ENCODE measurements around the gene PLXNA4.

The PLXNA4 gene

DNA sequence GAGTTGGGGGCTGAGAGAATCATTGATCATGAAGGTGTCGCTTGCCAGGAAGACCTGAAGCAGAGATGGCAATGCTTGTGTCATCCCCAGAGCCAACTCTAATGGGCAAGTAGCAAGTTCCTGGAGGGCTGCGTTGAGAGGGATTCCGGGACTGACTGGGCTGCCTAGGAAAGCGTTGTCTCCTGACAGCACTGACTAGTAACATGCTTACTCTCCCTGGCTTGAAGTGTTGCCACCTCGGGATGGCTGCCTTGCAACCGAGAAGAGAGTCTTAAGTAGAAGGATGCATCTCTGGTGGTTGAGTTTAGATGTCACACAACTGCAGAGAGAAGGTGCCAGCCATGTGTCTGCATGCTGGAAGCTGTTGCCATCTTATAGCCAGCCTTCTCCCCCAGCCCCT, 453.4 kb downstream of the PLXNA4 start:
- DNase-seq: no peak

DNA sequence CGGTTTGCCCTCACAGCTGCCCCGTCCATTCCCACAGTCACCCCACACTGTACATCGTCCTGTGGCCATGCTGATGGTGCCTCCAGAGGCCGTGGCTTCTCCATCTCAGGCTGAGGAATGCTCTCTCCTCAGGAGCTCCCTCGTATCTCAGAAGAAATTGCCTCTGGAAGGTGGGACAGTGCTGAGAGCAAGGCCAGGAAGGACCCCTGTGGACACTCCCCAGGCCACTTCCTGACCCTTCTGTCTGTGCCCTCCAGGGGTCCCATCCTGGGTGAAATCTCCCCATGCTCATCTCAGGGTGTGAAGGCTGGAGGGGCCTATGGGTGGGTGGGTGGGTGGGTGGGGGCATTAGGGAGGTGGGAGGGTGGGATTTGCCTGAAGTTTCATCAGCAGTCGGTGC, 454.3 kb downstream of the PLXNA4 start:
- no peak for DNase-seq

DNA sequence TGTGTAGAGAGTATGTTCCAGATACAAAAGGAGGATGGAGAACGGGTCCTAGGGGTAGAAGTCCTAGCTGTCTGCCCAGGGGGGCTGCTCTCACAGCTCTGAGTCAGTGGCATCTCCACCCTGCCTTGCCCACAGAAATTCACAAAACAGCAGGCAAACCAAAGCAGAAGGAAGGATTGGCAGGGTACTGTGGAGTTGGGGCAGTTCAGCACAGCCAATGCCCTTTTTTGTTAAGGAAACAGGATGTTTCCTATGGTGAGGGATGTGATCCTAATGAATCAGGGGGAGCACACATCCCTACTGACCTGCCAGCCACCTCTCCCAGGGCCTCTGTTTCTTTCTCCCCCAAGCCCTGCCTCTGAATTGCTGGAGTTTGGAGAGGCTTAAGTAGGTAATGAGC, 457.6 kb downstream of the PLXNA4 start:
- no peak for DNase-seq

DNA sequence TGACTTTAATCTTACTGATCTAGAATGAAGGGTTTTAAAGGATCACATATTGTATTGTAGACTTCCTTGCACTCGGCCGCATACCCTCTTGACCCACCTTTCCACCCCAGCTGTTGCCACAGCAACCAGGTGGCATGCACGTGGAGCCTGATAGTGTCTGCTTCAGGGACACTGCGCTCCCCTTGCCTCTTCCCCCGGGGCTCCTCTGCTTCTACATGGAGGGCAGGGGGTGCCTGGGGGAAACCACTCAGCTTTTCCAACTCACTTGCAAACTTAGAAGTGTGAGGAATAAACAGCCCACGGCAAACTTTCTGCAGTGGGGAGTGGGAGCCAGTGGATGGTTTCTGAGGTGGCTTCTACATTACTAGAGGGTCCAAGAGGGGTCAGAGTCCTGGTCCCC, 458.6 kb downstream of the PLXNA4 start:
- no peak for DNase-seq

DNA sequence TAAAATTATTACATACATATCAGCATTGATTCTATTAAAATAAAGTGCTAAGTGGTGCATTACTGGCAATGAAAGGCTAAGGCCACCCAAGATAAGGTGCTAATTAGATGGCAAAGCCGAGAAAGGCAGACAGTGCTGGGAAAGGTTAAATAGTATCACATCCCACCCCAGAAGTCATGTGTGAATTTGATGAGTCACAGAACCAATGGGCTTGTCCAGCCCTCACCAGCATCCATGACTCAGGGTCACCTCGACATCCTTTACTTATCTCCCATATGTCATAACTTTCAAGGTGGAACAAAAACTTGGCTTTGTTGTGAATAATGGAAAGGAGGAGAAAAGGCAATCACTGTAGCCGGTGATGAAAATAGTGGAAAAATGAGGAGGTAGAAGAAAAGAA, 459.1 kb downstream of the PLXNA4 start:
- no peak for DNase-seq

DNA sequence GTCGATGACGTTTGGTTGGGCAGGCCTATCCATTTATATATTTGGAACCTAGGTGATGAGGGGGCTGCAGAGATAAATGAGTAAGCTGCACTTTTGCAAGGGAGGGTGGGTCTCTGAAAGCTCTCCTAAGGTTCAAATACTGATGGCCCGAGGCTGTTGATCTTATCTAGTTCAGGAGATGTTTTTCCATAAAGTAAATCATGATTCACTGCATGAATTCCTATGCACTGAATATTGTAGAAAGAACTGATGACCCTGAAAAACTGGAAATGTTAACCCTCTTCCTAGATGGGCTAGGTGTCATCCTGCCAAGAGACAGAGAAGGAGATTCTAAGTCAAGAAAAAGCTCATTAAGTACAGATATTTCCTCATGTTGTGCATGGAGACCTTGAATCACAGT, 459.9 kb downstream of the PLXNA4 start:
- DNase-seq: no peak

DNA sequence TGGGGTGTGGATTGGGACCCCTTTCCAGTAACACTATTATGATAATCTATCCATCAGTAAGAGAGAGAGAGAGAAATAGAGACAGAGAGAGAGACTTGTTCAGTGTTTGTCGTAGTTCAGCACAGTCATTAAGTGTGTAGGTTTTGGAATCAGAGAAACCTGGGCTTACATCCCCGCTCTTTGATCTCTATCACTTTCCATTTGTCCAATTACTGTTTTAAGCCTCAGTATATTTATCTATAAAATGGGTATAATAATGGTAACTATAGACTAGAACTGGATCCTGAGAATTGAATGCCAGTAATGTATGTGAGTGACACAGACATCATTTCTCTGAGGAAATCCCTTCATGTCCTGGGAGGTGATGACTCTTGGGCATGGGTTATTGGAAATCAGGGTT, 460.5 kb downstream of the PLXNA4 start:
- DNase-seq: no peak

DNA sequence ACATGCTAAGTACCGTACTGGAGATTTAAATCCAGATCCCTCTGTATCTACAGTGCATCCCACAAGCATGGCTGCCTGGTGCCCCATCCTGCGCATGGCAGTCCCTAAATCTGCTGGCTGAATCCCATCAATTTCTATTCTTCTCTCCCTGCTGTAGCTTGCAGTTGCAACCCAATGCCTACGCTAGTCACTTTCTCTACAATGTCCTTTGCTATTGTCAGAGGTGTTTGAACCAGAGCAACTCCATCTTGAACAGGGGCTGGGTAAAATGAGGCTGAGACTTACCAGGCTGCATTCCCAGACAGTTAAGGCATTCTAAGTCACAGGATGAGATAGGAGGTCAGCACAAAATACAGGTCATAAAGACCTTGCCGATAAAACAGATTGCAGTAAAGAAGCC, 461.2 kb downstream of the PLXNA4 start:
- no peak for DNase-seq

DNA sequence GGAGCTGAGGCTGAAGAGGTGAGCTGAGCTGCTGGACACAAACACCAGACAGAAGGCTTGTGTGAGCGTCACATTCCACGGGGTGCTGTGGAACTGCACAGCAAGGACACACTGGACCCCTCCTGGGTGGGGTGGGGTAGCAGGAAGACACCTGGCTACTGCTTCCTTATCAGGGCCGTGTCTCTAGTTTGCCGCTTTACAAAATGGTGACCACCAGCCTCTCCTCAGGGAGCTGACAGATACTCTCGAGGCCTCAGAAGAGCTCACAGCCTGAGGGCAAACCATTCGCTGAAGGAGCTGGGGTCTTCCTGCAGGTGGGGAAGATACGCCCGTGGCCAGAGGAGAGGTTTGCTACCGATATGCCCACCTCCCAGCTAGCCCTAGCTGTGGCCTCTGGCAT, 461.9 kb downstream of the PLXNA4 start:
- no peak for DNase-seq

DNA sequence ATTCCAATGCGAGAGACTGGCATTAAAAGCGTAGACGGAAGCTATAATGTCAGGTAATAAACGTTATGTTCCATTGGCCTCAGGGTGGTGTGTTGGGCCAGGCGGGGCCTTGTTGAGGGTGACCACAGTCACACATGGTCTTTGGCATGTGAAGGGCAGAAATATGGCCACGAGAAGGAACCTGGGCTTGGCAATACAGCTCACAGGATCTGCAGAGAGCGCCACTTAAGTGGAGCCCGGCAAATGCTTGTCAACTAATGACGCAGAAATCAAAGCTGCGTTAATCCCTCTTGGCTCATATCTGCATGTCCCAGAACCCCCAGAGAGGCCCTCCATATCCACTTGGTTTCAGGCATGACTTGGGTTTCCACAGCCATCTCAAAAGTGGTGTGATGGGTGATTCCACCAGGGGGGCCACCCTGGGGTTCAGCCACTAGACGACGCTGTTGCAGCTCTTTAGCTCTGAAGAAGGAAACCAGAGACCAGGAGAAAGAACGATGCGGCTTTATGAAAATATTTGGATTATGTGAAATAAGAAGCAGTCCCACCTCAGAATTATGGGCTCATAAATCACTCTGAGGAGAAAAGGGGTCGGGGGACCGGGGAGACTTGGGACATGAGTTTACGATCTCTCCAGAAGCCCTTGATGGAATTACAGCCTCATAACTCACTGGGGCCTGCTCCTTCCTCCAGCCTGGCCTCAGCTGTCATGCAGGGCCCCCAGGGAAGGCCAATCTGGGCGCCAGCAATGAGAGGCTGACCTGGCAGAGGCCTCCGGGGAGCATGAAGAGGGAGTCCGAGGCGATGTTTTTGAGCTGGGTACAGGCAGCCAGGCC, 462.5 kb downstream of the PLXNA4 start:
- DNase-seq: no peak

DNA sequence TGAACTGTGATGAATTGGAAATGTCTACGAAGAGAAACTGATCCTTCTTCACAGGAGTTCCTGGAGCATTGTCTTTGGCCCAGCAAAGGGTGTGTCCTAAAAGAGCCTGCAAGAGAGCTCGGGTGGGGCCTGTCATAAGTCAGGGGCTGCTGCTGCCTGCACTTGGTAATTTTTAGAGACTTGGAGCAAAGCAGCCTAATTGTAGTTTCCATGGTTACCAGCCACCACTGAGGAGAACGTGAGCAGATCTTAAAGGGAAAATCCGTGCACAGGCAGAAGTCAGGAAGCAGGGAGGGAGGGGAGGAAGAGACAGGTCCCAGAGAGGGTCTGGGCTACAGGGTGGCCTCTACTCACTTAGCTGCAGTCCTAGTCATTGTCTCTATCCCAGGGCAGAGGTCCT, 463.6 kb downstream of the PLXNA4 start:
- no peak for DNase-seq

DNA sequence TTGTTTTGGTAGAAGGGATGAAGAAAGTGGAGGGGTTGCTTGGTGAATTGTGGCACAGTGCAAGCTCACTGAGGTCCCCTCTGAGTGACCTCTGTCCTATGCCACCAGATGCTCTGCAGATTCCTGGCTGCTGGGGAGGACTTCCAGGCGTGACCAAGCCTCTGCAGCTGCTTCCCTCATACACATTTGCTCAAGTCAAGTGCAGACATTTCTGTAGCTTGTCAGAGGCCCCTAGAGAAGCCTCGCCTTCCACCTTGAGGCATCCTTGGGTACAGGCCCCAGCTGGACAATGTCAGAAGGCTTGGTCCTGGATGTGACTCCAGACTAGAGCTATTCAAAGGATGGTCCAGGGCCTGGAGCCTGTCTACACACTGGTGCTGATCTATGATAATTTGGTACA, 464.2 kb downstream of the PLXNA4 start:
- DNase-seq: no peak

DNA sequence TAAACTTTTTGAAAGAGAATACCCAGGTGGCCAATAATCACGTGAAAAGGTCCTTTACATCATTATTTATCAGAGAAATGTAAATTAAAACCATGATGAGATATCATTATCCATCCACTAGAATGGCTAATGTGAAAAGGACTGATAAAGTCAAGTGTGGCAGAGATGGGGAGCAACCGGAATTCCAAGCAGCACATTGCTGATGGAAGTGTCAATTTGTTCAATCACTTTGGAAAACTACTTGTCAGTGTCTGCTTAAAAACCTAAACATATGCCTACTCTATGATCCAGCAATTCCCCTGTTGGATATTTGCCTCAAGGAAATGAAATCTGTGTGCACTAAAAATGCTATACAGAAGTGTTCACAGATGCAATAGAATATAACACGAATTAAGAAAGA, 465.6 kb downstream of the PLXNA4 start:
- no peak for DNase-seq

DNA sequence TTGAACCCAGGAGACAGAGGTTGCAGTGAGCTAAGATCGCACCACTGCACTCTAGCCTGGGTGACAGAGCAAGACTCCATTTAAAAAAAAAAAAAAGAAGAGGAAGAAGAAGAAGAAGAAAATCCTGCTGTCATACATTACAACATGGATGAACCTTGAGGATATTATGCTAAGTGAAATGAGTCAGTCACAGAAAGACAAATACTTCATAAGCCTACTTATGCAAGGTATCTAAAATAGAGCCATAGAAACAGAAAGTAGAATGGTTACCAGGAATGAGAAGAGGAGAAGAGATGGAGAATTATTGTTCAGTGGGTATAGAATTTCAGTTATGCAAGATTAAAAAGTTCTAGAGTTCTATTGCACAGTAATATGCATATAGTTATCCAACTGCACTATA, 466.5 kb downstream of the PLXNA4 start:
- DNase-seq: no peak

DNA sequence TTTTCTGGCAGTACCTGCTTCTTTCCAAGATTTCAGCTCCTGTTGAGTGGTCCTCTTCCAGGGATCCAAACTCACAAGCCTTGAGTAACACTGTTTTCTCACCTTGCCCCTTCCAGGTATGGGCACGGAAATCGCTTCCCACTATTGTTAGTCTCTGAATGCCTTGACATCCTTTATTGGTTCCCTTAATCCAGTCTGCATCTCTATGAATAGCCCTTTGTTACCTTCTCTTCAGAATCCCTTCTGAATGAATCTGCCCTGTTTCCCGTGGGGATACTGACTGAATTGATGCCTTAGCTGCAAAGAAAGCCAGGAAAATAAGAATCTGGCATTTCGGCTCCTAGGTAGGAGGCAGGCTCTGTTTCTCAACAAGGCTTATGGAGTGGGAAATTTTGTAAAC, 467.7 kb downstream of the PLXNA4 start:
- DNase-seq: no peak

DNA sequence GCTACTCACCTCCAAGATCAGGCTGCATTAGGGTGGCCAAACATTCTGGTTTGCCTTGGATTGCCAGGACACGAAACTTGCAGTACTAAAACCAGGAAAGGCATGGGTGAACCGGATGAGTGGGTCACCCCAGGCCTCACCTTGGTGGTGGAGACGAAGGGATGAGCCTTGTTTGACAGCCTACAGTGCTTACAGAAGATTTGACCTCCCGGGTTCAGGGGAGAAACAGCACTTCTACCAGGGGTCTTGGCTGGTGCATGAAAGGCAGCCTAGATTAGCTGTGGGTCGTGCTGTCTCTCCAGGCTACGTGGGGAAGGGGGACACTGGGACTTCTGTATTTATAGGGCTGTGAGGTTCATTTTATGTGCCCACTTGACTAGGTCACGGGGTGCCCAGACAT, 469.8 kb downstream of the PLXNA4 start:
- no peak for DNase-seq

DNA sequence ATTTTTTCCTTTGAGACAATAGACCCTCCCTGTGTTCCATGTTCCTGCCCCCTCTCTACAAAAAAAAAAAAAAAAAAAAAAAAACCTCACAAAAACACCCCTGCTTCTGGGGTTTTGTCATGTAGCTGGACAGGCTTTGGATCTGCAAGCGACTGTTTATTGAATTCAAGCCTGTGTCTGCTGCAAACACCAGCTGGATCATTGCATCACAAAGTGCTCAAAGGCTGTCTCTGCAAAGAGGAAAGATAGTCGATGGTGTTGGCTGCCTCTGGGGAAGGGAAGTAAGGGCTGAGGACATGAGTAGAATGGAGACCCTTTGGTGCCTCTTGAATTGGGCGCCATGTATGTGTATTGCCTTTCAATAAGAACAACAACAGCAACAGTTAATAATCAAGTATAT, 471.2 kb downstream of the PLXNA4 start:
- DNase-seq: no peak

DNA sequence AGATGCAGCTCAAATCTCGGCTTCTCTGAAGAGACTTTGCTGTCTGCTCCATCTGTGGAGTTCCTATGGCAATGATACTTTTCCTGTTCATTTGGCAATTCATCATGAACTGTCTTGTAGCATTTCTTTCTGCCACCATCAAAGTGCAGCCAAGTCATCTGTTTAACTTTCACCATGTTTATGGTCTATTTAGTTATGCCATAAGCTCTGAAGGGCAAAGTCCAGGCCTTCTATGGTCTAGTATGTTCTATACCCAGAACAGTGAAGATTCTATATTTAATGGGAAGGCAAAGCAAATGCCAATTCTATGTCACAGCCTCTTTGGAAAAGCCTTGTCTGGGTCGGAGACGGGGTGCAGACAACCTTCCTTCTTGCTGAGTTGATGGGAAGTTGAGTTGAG, 472.6 kb downstream of the PLXNA4 start:
- DNase-seq: no peak

DNA sequence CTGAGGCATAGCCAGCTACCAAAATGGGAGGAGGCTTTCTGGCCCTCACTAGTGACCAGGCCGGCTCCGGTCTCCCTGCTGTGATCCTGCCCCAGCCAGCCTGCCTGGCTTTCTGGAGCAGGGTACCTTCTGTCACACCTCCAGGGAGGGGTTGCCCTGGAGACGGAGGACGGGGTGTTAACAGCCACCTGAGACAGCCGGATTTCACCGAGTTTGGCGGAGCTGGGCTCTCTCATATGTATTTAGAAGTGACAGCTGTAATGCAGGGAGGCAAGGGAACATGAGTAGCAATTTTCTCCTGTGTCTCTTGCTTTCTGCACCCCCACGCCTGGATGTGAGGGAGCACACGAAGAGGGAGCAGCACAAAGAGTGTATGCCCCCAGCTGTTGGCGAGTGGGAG, 473.3 kb downstream of the PLXNA4 start:
- DNase-seq: no peak

DNA sequence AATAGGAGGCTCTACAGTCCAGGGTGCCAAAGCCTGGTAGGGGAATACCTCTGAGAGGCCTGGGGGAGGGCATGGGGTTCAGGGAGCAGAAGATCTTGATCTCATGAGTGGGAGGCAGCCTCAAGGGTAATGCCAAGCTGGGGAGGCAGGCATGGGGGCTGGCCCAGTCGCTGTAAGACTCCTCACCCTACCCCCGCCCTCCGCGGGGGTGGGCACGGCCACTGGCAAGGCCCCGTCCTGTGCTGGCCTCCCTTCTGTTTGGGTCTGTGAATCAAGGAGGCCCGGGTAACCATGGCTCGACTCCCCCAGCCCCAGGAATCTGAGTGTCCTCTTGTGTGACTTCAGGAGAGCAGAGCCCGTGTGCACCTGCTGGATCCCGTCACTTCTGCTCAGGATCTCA, 473.9 kb downstream of the PLXNA4 start:
- no peak for DNase-seq

DNA sequence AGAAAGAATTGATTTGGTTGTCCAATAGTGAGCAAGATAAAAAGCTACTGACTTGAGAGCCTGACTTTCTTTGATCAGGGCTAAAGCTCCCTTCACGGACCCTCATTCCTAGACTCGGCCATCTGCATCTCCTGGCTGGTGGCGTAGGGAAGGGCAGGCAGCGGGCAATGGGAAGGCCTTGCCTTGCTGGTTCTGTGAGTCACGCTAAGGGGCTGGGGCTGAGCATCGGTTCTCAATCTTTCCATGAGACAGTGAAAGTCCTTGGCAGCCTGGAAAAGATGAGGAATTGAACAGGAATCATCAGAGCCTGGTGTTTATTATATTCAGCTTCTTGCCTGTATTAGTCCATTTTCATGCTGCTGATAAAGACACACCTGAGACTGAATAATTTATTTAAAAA, 475.3 kb downstream of the PLXNA4 start:
- DNase-seq: no peak

DNA sequence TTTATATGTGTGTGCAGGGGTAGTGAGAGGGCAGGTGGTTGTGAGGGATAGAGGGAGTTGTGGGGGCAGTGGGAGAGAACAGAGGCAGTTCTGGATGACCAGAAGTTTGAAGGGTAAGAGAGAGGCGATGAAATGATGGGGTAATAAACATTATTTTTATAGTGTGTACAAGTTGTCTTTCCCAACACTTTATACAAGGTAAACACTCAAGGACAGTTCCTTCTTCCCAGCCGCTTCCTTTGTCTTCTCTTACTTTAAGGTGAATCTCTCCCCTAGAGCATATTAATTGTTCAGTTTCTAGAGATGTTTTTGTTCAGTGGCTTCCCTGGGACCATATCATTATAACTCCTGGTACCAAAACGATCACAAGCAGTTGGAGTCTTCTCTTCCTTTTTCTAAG, 475.8 kb downstream of the PLXNA4 start:
- DNase-seq: no peak

DNA sequence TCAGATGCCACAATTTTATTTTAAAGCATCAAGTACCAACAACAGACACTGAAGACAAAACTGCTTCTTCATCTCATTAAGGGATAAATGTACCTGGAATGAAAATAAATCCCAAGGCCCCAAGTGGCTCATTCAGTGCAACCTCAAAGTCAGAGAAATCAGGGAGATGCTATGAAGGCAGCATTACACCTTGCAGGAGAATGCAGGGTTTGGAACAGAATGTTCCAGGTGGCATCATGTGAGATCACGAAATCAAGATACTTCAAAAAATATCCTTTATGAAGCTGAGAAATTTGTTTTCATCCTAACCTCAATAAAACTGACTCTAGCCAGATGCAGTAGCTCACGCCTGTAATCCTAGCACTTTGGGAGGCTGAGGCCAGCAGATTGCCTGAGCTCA, 477.1 kb downstream of the PLXNA4 start:
- no peak for DNase-seq

DNA sequence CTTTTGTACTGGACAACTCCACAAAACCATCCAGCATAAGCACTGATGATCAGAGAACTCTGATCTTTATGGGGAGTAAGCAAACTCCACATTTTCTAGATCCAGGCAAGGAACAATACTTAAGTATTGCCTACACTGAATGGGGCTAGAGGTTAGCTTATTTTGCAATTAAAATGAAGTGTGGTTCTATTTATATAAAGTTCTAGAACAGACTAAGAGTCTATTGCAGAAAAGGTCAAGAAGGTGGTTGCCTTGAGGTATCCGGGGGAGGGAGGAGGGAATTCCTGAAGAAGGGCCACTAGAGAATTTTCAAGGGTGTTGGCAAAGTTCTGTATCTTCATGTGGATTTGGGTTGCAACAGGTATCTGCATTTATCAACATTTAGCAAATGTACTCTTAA, 477.9 kb downstream of the PLXNA4 start:
- DNase-seq: no peak

DNA sequence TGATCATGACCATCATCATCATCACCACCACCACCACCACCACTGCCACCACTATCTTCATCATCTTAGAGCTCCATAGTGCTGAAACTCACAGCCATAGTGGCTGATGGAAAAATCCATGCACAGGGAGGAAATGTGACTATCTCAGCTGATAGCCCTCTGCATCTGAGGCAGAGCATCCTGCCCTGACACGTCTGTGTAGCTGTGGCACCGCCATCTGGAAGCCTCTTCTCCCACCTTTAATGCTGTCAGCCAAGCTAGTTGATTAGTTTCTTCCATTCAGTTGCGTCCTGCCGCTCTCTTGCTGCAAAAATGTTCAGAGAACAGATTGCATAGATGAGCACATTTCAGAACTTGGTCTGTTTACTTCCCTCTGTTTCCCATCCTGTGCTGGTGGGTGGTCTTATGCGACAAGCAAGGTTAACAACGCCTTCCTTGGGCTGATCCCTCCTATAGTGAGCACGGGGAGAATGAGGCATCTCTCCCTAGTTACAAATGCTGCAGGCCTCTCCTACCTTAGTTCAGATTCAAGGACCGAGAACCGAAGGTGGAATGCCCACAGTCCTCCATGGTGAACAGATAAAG, 478.6 kb downstream of the PLXNA4 start:
- DNase-seq: no peak
